ENCODE results near the gene CPNE1.
"Not testable (repeated sequence)": the region's sequence is repeated elsewhere in the genome, so short reads cannot be mapped to it uniquely, and the experiment has no call there.

Gene CPNE1

GRCh38 chr20:35664466-35665206, at the start of gene CPNE1, which contains the start of gene RBM12:
Gene CPNE1 (minus strand): TSS chr20:35664900. CDS start chr20:35632923, 31,977 bp downstream.
Gene RBM12 (minus strand): TSS chr20:35664900. CDS start chr20:35655322, 9,578 bp downstream.
- no peaks in the 10 kb centered on the region for H3K9me3 Mint-ChIP-seq
- H3K27me3 Mint-ChIP-seq, result no peaks in the 10 kb centered on the region
- H3K4me1 Mint-ChIP-seq, result peaks cover 46% of the 10 kb centered on the region
- H3K27ac Mint-ChIP-seq, result peak within 1 kb of the TSS; percentile 96
- ATAC-seq, result peak; percentile 94
- peak within 1 kb of the TSS; percentile 86 for H3K4me3 Mint-ChIP-seq
- peaks cover 23% of the 10 kb centered on the region for H3K36me3 Mint-ChIP-seq

GRCh38 chr20:35714127-35714526, 49.4 kb upstream of the CPNE1 start:
- no peaks in the 10 kb centered on the region for H3K27me3 Mint-ChIP-seq
- no peaks in the 10 kb centered on the region for H3K9me3 Mint-ChIP-seq
- no peak overlapping the region for H3K4me3 Mint-ChIP-seq
- H3K4me1 Mint-ChIP-seq, result peaks cover 42% of the 10 kb centered on the region
- H3K27ac Mint-ChIP-seq, result no peak overlapping the region
- peaks cover 51% of the 10 kb centered on the region for H3K36me3 Mint-ChIP-seq
- ATAC-seq, result no peak

- Mint-ChIP-seq H3K4me1 (peaks cover 42% of the 10 kb centered on the region), H3K36me3 (peaks cover 49% of the 10 kb centered on the region)
- not testable (repeated sequence) for H3K4me3 Mint-ChIP-seq, H3K9me3 Mint-ChIP-seq, ATAC-seq, H3K27me3 Mint-ChIP-seq, H3K27ac Mint-ChIP-seq
These were observed 48.4 kb upstream of the CPNE1 start for GRCh38 chr20:35713120-35713519.

GRCh38 chr20:35711588-35712209, 47.0 kb upstream of the CPNE1 start:
- no peaks in the 10 kb centered on the region for H3K27me3 Mint-ChIP-seq
- H3K4me3 Mint-ChIP-seq, result peak overlapping the region; percentile 43
- peaks cover 45% of the 10 kb centered on the region for H3K36me3 Mint-ChIP-seq
- peaks cover 42% of the 10 kb centered on the region for H3K4me1 Mint-ChIP-seq
- H3K9me3 Mint-ChIP-seq, result no peaks in the 10 kb centered on the region
- ATAC-seq, result no peak
- H3K27ac Mint-ChIP-seq, result peak overlapping the region; percentile 53

GRCh38 chr20:35710884-35711587, 46.3 kb upstream of the CPNE1 start:
- Mint-ChIP-seq H3K27me3 (no peaks in the 10 kb centered on the region), H3K27ac (peak overlapping the region; percentile 53), H3K4me3 (no peak overlapping the region), H3K4me1 (peaks cover 41% of the 10 kb centered on the region), H3K36me3 (peaks cover 42% of the 10 kb centered on the region), H3K9me3 (no peaks in the 10 kb centered on the region)
- ATAC-seq, result no peak

GRCh38 chr20:35710039-35710438, 45.3 kb upstream of the CPNE1 start:
- Mint-ChIP-seq H3K27ac (no peak overlapping the region), H3K27me3 (no peaks in the 10 kb centered on the region), H3K36me3 (peaks cover 39% of the 10 kb centered on the region), H3K4me3 (no peak overlapping the region), H3K4me1 (peaks cover 31% of the 10 kb centered on the region), H3K9me3 (no peaks in the 10 kb centered on the region)
- ATAC-seq, result no peak

GRCh38 chr20:35709259-35709658, 44.6 kb upstream of the CPNE1 start:
- Mint-ChIP-seq H3K27me3 (no peaks in the 10 kb centered on the region), H3K9me3 (no peaks in the 10 kb centered on the region), H3K27ac (peak overlapping the region; percentile 49), H3K4me3 (no peak overlapping the region), H3K36me3 (peaks cover 43% of the 10 kb centered on the region), H3K4me1 (peaks cover 28% of the 10 kb centered on the region)
- ATAC-seq, result no peak

GRCh38 chr20:35708502-35708901, 43.8 kb upstream of the CPNE1 start:
- Mint-ChIP-seq H3K4me1 (peaks cover 21% of the 10 kb centered on the region), H3K36me3 (peaks cover 44% of the 10 kb centered on the region), H3K4me3 (no peak overlapping the region), H3K9me3 (no peaks in the 10 kb centered on the region), H3K27me3 (no peaks in the 10 kb centered on the region), H3K27ac (no peak overlapping the region)
- no peak for ATAC-seq

- not testable (repeated sequence) for H3K4me3 Mint-ChIP-seq, H3K27me3 Mint-ChIP-seq, H3K9me3 Mint-ChIP-seq, ATAC-seq, H3K27ac Mint-ChIP-seq
- H3K4me1 Mint-ChIP-seq, result peaks cover 14% of the 10 kb centered on the region
- H3K36me3 Mint-ChIP-seq, result peaks cover 50% of the 10 kb centered on the region
These were observed 42.2 kb upstream of the CPNE1 start for GRCh38 chr20:35706591-35707529.

- ATAC-seq, H3K9me3 Mint-ChIP-seq, H3K4me3 Mint-ChIP-seq, H3K27me3 Mint-ChIP-seq, H3K4me1 Mint-ChIP-seq: not testable (repeated sequence)
- Mint-ChIP-seq H3K36me3 (peaks cover 40% of the 10 kb centered on the region), H3K27ac (peak overlapping the region; percentile 19)
These were observed 41.2 kb upstream of the CPNE1 start for GRCh38 chr20:35705894-35706293.

GRCh38 chr20:35704514-35705261, 40.0 kb upstream of the CPNE1 start:
- H3K27ac Mint-ChIP-seq, result no peak overlapping the region
- no peaks in the 10 kb centered on the region for H3K27me3 Mint-ChIP-seq
- peaks cover 35% of the 10 kb centered on the region for H3K36me3 Mint-ChIP-seq
- peaks cover 15% of the 10 kb centered on the region for H3K4me1 Mint-ChIP-seq
- ATAC-seq, result no peak
- no peak overlapping the region for H3K4me3 Mint-ChIP-seq
- no peaks in the 10 kb centered on the region for H3K9me3 Mint-ChIP-seq

GRCh38 chr20:35702824-35703695, 38.4 kb upstream of the CPNE1 start:
- no peak overlapping the region for H3K4me3 Mint-ChIP-seq

GRCh38 chr20:35702051-35702823, 37.5 kb upstream of the CPNE1 start:
- Mint-ChIP-seq H3K4me1 (peaks cover 31% of the 10 kb centered on the region), H3K9me3 (no peaks in the 10 kb centered on the region), H3K4me3 (no peak overlapping the region), H3K36me3 (peaks cover 29% of the 10 kb centered on the region), H3K27ac (no peak overlapping the region), H3K27me3 (no peaks in the 10 kb centered on the region)
- no peak for ATAC-seq

More at GRCh38 chr20:35702824-35703695, 38.4 kb upstream of the CPNE1 start:
- H3K4me1 Mint-ChIP-seq, result peaks cover 22% of the 10 kb centered on the region
- ATAC-seq, result no peak
- no peaks in the 10 kb centered on the region for H3K9me3 Mint-ChIP-seq
- peaks cover 29% of the 10 kb centered on the region for H3K36me3 Mint-ChIP-seq
- no peaks in the 10 kb centered on the region for H3K27me3 Mint-ChIP-seq
- no peak overlapping the region for H3K27ac Mint-ChIP-seq

Measured in stimulated activated memory B cell treated with anti-CD40 and anti-IgM and Interleukin-4, amounts not matched to agents 10 μg/mL and 1 μg/mL and 100 μg/mL, for 72 hours (primary cell).